CD4-positive, CD25-positive, alpha-beta regulatory T cell (primary cell): ENCODE results near the gene TAF11. TPM values are rescaled to one million over a fixed set of nuclear protein-coding genes. Genes with fewer than 3 reads are reported as not detected.
"Not testable (repeated sequence)": the region's sequence is repeated elsewhere in the genome, so short reads cannot be mapped to it uniquely, and the experiment has no call there.

Experiments used
- ATAC-seq, 2 donors: fragments of 150-1000 bp; cut with Tn5 transposase; one replicate each; pipeline ENCODE4 v1.10.0; 2021; ENCODE audit warnings: low read depth in 2 of 2, moderate number of reproducible peaks in 2 of 2, moderate library complexity in 1 of 2
- DNase-seq, 3 donors: peaks; one replicate each; pipeline versions ENCODE4 v3.0.0 to v3.0.0-alpha.2; 2012 to 2022; ENCODE audit warnings: mixed read lengths in 1 of 3
- H3K27ac ChIP-seq: one replicate; pipeline ENCODE4 v1.7.0; 2013; ENCODE audit warnings: mild to moderate bottlenecking, low read length; ENCODE audit not compliant: insufficient read depth, poor library complexity, severe bottlenecking
- H3K27me3 ChIP-seq: one replicate; pipeline ENCODE4 v1.7.0; 2013; ENCODE audit warnings: low read length; ENCODE audit not compliant: control insufficient read depth, insufficient read depth
- H3K36me3 ChIP-seq: one replicate; pipeline ENCODE4 v1.7.0; 2013; ENCODE audit warnings: mild to moderate bottlenecking, low read length, moderate library complexity; ENCODE audit not compliant: control insufficient read depth, insufficient read depth
- H3K4me1 ChIP-seq: 2 replicates; pipeline ENCODE4 v1.7.0; 2013; ENCODE audit warnings: mild to moderate bottlenecking, low read length; ENCODE audit not compliant: insufficient read depth, control insufficient read depth, poor library complexity, severe bottlenecking
- H3K4me3 ChIP-seq: one replicate; pipeline ENCODE4 v1.7.0; 2013; ENCODE audit warnings: low read depth, mild to moderate bottlenecking, low read length, moderate library complexity
- H3K9me3 ChIP-seq, 2 experiments: 1 replicate in 1 of 2; 2 replicates in 1 of 2; pipeline ENCODE4 v1.7.0; 2013; ENCODE audit warnings: low read length in 2 of 2, mild to moderate bottlenecking in 1 of 2, moderate library complexity in 1 of 2; ENCODE audit not compliant: control insufficient read depth in 2 of 2
- H3K27ac Mint-ChIP-seq, 3 donors: one replicate each; pipeline ENCODE4 v1.8.0; 2020 to 2022; ENCODE audit warnings: mild to moderate bottlenecking in 3 of 3, mixed read lengths in 3 of 3, moderate library complexity in 2 of 3
- H3K27me3 Mint-ChIP-seq: one replicate; pipeline ENCODE4 v1.8.0; 2022; ENCODE audit warnings: mild to moderate bottlenecking, mixed read lengths
- H3K36me3 Mint-ChIP-seq: one replicate; pipeline ENCODE4 v1.8.0; 2020; ENCODE audit warnings: mixed read lengths
- H3K4me1 Mint-ChIP-seq, 4 donors: one replicate each; pipeline ENCODE4 v1.8.0; 2020 to 2022; ENCODE audit warnings: mixed read lengths in 4 of 4, mild to moderate bottlenecking in 1 of 4
- H3K4me3 Mint-ChIP-seq, 4 donors: one replicate each; pipeline ENCODE4 v1.8.0; 2020 to 2022; ENCODE audit warnings: mild to moderate bottlenecking in 4 of 4, mixed read lengths in 4 of 4, moderate library complexity in 3 of 4
- H3K9me3 Mint-ChIP-seq, 7 donors: one replicate each; pipeline ENCODE4 v1.8.0; 2020 to 2022; ENCODE audit warnings: mixed read lengths in 7 of 7, mild to moderate bottlenecking in 3 of 7, moderate library complexity in 2 of 7
- polyA plus RNA-seq, 4 donors: library from polyadenylated mRNA; unstranded; fragments of 300-500 nt; fragmentation: Illumina TruSeq; gene quantifications; one replicate each; pipeline ENCODE4 v1.2.3, GENCODE V29; 2021
- total RNA-seq: library from RNA; stranded (reverse); gene quantifications from one replicate; pipeline ENCODE4 v1.2.3, GENCODE V29; 2022

The TAF11 gene
- total and polyA plus RNA-seq, 5 donors from 2014 or later, result 16.3 to 39.1 (median 24.3) TPM

DNA sequence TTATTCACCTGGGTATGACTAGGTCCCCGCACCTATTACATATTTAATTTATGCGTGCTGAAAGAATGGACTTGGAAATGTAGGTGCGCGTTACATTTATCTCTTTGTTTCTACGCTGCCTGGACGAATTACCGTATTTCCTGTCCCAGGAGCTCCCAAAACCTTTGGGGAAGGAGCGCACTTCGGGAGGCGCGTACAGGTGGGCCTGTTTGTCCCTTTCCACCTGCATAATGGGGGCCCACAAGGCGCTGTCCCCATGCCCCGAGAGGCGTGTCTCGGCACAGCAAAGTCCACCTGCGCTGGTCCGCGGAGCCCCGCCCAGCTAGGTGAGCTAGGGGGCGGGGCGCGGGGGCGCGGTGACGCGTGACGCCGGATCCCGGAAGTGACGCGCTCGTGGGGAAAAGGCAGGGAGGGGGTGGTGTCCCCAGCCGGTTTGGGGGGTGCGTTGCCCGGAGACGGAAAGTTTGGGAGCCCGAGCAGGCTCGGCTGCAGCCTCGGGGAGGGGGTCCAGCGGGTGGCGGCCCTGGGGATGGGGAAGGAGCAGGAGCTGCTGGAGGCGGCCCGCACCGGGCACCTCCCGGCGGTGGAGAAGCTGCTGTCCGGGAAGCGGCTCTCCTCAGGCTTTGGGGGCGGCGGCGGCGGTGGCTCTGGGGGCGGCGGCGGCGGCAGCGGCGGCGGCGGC is 1.2 kb upstream of the TAF11 start, which contains the start of gene ANKS1A:
TSS of gene ANKS1A (plus strand) at position 382 of the 682 bp plus-strand sequence. CDS start at position 530, 148 bp downstream.
- Histone ChIP-seq H3K9me3 (no peaks in the 10 kb centered on the region), H3K27ac (peak within 1 kb of the TSS; percentile 95), H3K4me1 (peaks cover 37% of the 10 kb centered on the region), H3K4me3 (peak within 1 kb of the TSS; percentile 96), H3K36me3 (peaks cover 6% of the 10 kb centered on the region), H3K27me3 (no peaks in the 10 kb centered on the region)
- DNase-seq, result peak; percentile 90 to 92 (median 91)
- peaks cover 7% of the 10 kb centered on the region for H3K27me3 Mint-ChIP-seq
- peak within 1 kb of the TSS; percentile 95 to 99 (median 99) for H3K4me3 Mint-ChIP-seq
- peak within 1 kb of the TSS; percentile 100 for H3K27ac Mint-ChIP-seq
- H3K36me3 Mint-ChIP-seq, result peaks cover 14% of the 10 kb centered on the region
- H3K4me1 Mint-ChIP-seq, result peaks cover 20 to 68% (median 50%) of the 10 kb centered on the region in 4 donors
- peak; percentile 84 to 85 for ATAC-seq
- no peaks in the 10 kb centered on the region for H3K9me3 Mint-ChIP-seq

DNA sequence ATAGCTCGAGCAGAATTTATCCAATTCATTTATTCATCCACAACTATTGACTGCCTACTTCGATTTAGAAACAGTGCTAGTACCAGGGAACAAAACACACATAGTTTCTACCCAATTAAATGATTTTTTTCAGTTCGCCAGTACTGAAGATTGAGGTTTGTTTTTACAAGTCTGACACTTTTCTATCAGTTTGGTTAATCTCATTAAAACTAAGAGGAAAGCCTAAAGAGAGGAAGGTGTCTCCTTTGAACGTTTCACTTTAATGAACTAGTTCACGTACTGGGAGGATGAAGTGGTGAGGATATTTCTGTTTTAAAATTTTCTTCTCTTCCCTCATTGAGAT is 643 bp upstream of the TAF11 start:
- ATAC-seq (no peak), DNase-seq (no peak)
- Histone ChIP-seq H3K9me3 (no peaks in the 10 kb centered on the region), H3K36me3 (peaks cover 6% of the 10 kb centered on the region), H3K4me1 (peaks cover 37% of the 10 kb centered on the region), H3K4me3 (peak overlapping the region; percentile 96), H3K27ac (peak overlapping the region; percentile 95), H3K27me3 (no peaks in the 10 kb centered on the region)
- H3K27me3 Mint-ChIP-seq, result peaks cover 7% of the 10 kb centered on the region
- peaks cover 20 to 71% (median 54%) of the 10 kb centered on the region in 4 donors for H3K4me1 Mint-ChIP-seq
- H3K4me3 Mint-ChIP-seq, result peak overlapping the region; percentile 95 to 99 (median 99)
- no peaks in the 10 kb centered on the region for H3K9me3 Mint-ChIP-seq
- peaks cover 18% of the 10 kb centered on the region for H3K36me3 Mint-ChIP-seq
- peak overlapping the region; percentile 100 for H3K27ac Mint-ChIP-seq

DNA sequence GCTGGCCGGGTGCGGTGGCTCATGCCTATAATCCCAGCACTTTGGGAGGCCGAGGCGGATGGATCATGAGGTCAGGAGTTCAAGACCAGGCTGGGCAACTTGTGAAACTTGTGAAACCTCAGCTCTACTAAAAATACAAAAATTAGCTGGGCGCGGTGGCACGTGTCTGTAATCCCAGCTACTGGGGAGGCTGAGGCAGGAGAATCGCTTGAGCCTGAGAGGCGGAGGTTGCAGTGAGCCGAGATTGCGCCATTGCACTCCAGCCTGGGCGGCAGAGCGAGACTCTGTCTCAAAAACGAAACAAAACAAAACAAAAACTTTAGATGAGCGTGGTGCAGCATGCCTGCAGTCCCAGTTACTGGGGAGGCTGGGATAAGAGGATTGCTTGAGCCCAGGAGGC is 2.0 kb downstream of the TAF11 start:
- not testable (repeated sequence) for H3K9me3 Mint-ChIP-seq, H3K27ac ChIP-seq, H3K27ac Mint-ChIP-seq, DNase-seq, H3K9me3 ChIP-seq, H3K27me3 ChIP-seq, H3K27me3 Mint-ChIP-seq, ATAC-seq, H3K4me3 ChIP-seq
- peaks cover 37% of the 10 kb centered on the region for H3K4me1 ChIP-seq
- peaks cover 19% of the 10 kb centered on the region for H3K36me3 ChIP-seq
- H3K4me1 Mint-ChIP-seq, result peaks cover 17 to 64% (median 43%) of the 10 kb centered on the region in 4 donors
- H3K36me3 Mint-ChIP-seq, result peaks cover 27% of the 10 kb centered on the region
- H3K4me3 Mint-ChIP-seq, result peak overlapping the region; percentile 38 to 80 (median 61)

DNA sequence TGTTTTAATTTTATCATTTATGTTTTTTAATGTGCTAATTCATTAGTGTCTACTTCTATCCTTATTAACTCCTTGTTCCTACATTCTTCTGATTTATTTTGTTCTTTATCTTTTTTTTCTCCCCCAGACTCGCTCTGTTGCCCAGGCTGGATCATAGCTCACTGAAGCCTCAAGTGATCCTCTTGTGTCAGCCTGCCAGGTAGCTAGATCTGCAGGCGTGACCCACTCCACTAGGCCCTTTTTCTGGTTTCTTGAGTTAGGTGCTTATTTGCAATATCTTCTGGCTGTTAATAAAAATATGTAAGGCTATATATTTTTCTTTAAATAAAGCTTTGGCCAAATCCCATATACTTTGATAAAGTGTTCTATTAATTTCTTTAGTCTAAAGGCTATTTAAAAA is 2.8 kb downstream of the TAF11 start:
- ATAC-seq (no peak), DNase-seq (no peak)
- Mint-ChIP-seq H3K9me3 (no peaks in the 10 kb centered on the region), H3K36me3 (peaks cover 32% of the 10 kb centered on the region), H3K27me3 (peaks cover 7% of the 10 kb centered on the region), H3K4me1 (peaks cover 16 to 59% (median 36%) of the 10 kb centered on the region in 4 donors), H3K4me3 (peak overlapping the region in 3 of 4 donors; percentile 48 to 80 (median 74)), H3K27ac (peak overlapping the region in 2 of 3 donors; percentile 48 to 66)
- H3K4me3 ChIP-seq, result no peak overlapping the region
- peaks cover 30% of the 10 kb centered on the region for H3K4me1 ChIP-seq
- H3K9me3 ChIP-seq, result no peaks in the 10 kb centered on the region
- H3K27ac ChIP-seq, result no peak overlapping the region
- no peaks in the 10 kb centered on the region for H3K27me3 ChIP-seq
- H3K36me3 ChIP-seq, result peaks cover 27% of the 10 kb centered on the region

DNA sequence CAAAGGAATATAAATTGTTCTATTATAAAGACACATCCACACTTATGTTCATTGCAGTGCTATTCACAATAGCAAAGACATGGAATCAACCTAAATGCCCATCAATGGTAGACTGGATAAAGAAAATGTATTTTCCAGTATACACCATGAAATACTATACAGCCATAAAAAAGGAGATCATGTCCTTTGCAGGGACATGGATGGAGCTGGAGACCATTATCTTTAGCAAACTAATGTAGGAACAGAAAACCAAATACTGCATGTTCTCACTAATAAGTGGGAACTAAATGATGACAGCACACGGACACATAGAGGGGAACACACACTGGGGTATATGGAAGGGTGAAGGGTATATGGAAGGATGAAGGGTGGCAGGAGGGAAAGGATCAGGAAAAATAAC is 3.8 kb downstream of the TAF11 start:
- H3K27me3 Mint-ChIP-seq, H3K9me3 Mint-ChIP-seq, H3K4me3 ChIP-seq, H3K27ac ChIP-seq, ATAC-seq, H3K27me3 ChIP-seq, DNase-seq, H3K9me3 ChIP-seq: not testable (repeated sequence)
- Histone ChIP-seq H3K4me1 (peaks cover 25% of the 10 kb centered on the region), H3K36me3 (peaks cover 36% of the 10 kb centered on the region)
- Mint-ChIP-seq H3K4me1 (peaks cover 12 to 53% (median 33%) of the 10 kb centered on the region in 4 donors), H3K4me3 (peak overlapping the region in 1 of 4 donors; percentile 80), H3K27ac (peak overlapping the region in 1 of 3 donors; percentile 70), H3K36me3 (peaks cover 39% of the 10 kb centered on the region)

DNA sequence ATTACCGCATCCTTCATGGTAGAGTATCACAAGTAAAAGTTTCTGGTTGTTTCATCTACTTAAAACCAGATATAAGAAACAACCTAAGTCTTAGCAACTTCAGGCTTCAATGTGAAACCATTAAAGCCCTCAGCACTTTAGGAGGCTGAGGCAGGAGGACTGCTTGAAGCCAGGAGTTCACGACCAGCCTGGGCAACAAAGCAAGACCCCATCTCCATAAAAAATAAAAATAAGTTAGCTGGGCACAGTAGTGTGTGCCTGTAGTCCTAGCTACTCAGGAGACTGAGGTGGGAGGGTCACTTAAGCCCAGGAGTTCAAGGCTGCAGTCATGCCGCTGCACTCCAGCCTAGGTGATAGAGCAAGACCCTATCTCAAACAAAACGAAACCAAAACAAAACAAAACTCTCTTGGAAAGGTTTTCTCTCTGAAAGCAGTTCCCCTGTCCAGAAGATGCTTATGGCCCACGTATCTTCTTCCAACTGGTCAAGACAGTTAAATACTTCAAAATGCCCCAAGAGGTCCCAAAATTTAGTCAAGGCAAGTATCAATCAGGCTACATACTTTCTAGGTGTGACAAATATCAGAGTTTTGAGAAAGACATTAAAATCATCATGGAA is 9.9 kb downstream of the TAF11 start:
- H3K9me3 ChIP-seq, result no peaks in the 10 kb centered on the region
- ATAC-seq, result no peak
- H3K36me3 ChIP-seq, result peaks cover 77% of the 10 kb centered on the region
- no peak overlapping the region for H3K27ac ChIP-seq
- H3K4me1 Mint-ChIP-seq, result peaks cover 2 to 6% (median 4%) of the 10 kb centered on the region in 4 donors
- peaks cover 27% of the 10 kb centered on the region for H3K36me3 Mint-ChIP-seq
- no peaks in the 10 kb centered on the region for H3K9me3 Mint-ChIP-seq
- H3K27ac Mint-ChIP-seq, result no peak overlapping the region
- H3K27me3 Mint-ChIP-seq, result no peaks in the 10 kb centered on the region
- no peak for DNase-seq
- no peaks in the 10 kb centered on the region for H3K4me1 ChIP-seq
- H3K27me3 ChIP-seq, result no peaks in the 10 kb centered on the region
- no peak overlapping the region for H3K4me3 ChIP-seq
- no peak overlapping the region for H3K4me3 Mint-ChIP-seq

DNA sequence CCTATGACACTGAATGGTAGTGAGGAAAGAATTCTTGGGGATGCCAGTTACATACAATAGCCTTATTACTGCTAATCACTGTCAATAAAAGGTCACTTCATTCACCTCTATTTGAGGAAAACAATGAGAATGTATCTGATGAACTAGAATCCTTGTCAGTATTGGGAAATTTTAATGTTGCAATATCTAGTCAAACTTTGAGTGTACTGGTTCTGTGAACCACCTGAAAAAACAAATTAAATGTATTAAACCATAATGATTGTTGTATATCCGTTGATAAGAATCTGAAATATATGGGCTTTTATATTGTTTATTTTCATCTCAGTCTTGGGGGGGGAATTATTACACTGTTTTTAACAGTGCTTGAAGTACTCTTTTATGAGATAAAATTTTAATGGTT is 10.6 kb downstream of the TAF11 start:
- Mint-ChIP-seq H3K4me1 (peaks cover 0 to 6% (median 2%) of the 10 kb centered on the region in 4 donors), H3K36me3 (peaks cover 26% of the 10 kb centered on the region), H3K4me3 (no peak overlapping the region), H3K27me3 (no peaks in the 10 kb centered on the region), H3K9me3 (no peaks in the 10 kb centered on the region), H3K27ac (no peak overlapping the region)
- H3K4me3 ChIP-seq, result no peak overlapping the region
- H3K27me3 ChIP-seq, result no peaks in the 10 kb centered on the region
- no peak for ATAC-seq
- H3K27ac ChIP-seq, result no peak overlapping the region
- no peak for DNase-seq
- H3K9me3 ChIP-seq, result no peaks in the 10 kb centered on the region
- H3K36me3 ChIP-seq, result peaks cover 82% of the 10 kb centered on the region
- no peaks in the 10 kb centered on the region for H3K4me1 ChIP-seq
